HepG2 (cell line): ENCODE data around the gene SSC5D. TPM values are rescaled to one million over a fixed set of nuclear protein-coding genes. Genes with fewer than 3 reads are reported as not detected.

ENCODE experiments used
- ARID5B ChIP-seq: IDR thresholded peaks from 2 replicates; pipeline ENCODE4 v1.4.0; 2020; ENCODE audit warnings: mild to moderate bottlenecking, missing genetic modification reagents
- CCAR2 ChIP-seq: fragments of 200-400 bp; formaldehyde crosslinking; optimal IDR thresholded peaks from 2 replicates; pipeline ENCODE3; 2018; ENCODE audit warnings: low read depth, mild to moderate bottlenecking, low read length, moderate library complexity
- FOXO1 ChIP-seq: sonication (generic); formaldehyde crosslinking; IDR thresholded peaks from 2 replicates; pipeline ENCODE4 v1.4.0; 2020; ENCODE audit warnings: missing genetic modification reagents
- HNF4G ChIP-seq, 2 experiments: sonication (generic) in 1 of 2; formaldehyde crosslinking in 1 of 2; IDR thresholded peaks; 2 replicates each; pipeline versions ENCODE4 v1.4.0 to v1.6.1; 2011 to 2020; ENCODE audit warnings: borderline replicate concordance in 2 of 2, low read depth in 2 of 2, mild to moderate bottlenecking in 2 of 2, low read length in 1 of 2, missing genetic modification reagents in 1 of 2, moderate library complexity in 1 of 2
- ISL2 ChIP-seq: sonication (generic); formaldehyde crosslinking; IDR thresholded peaks from 2 replicates; pipeline ENCODE4 v1.5.0; 2020; ENCODE audit warnings: missing genetic modification reagents
- MED1 ChIP-seq: sonication (generic); formaldehyde crosslinking; IDR thresholded peaks from 2 replicates; pipeline ENCODE4 v1.4.0; 2020; ENCODE audit warnings: missing genetic modification reagents
- PBX3 ChIP-seq: sonication (generic); formaldehyde crosslinking; IDR thresholded peaks from 2 replicates; pipeline ENCODE4 v1.8.1; 2023; ENCODE audit warnings: missing genetic modification reagents, inconsistent platforms, borderline replicate concordance
- POGK ChIP-seq: sonication (generic); formaldehyde crosslinking; conservative IDR thresholded peaks from 2 replicates; pipeline ENCODE4 v1.8.0; 2022; ENCODE audit warnings: mild to moderate bottlenecking, moderate library complexity, missing genetic modification reagents
- RBAK ChIP-seq: sonication (generic); formaldehyde crosslinking; IDR thresholded peaks from 2 replicates; pipeline ENCODE4 v1.5.1; 2020; ENCODE audit warnings: mild to moderate bottlenecking, missing genetic modification reagents
- SP1 ChIP-seq, 2 experiments: fragments of 450-650 bp in 1 of 2; sonication (generic) in 1 of 2; formaldehyde crosslinking in 1 of 2; IDR thresholded peaks; 2 replicates each; pipeline versions ENCODE4 v1.4.0 to v1.6.1; 2016 to 2020; ENCODE audit warnings: missing genetic modification reagents in 1 of 2
- SP4 ChIP-seq: sonication (generic); formaldehyde crosslinking; IDR thresholded peaks from 2 replicates; pipeline ENCODE4 v1.8.1; 2023; ENCODE audit warnings: mild to moderate bottlenecking, missing genetic modification reagents
- ZBTB44 ChIP-seq: sonication (generic); formaldehyde crosslinking; IDR thresholded peaks from 2 replicates; pipeline ENCODE4 v1.4.0; 2020; ENCODE audit warnings: missing genetic modification reagents
- ZNF710 ChIP-seq: sonication (generic); formaldehyde crosslinking; IDR thresholded peaks from 2 replicates; pipeline ENCODE4 v1.5.0; 2020; ENCODE audit warnings: mild to moderate bottlenecking, missing genetic modification reagents, borderline replicate concordance
- polyA plus RNA-seq, 8 experiments: library from polyadenylated mRNA; depleted of rRNA in 3 of 8; stranded (reverse) in 7 of 8; unstranded in 1 of 8; fragments of >200 nt; fragmentation: Illumina TruSeq in 4 of 8; extraction: Trizol in 4 of 8; gene quantifications; 2 replicates each; pipeline versions ENCODE4 v1.2.1 to v1.2.3, GENCODE V29; 2011 to 2016; ENCODE audit warnings: low read depth in 4 of 8, missing spikeins in 1 of 8, mixed read lengths in 1 of 8; ENCODE audit not compliant: insufficient read depth in 1 of 8
- total RNA-seq, 5 experiments: library from RNA; depleted of rRNA; stranded (reverse); fragments of >200 nt; fragmentation: Illumina TruSeq; extraction: Trizol; gene quantifications; 2 replicates each; pipeline ENCODE4 v1.2.3, GENCODE V29; 2016; ENCODE audit warnings: low read depth in 1 of 5

Gene SSC5D
- total and polyA plus RNA-seq, 2 of the 13 experiments (the other 11 are each of a cell fraction or from before 2014, with no cell fraction given), result not detected

- TF ChIP-seq SP1 (IDR thresholded peaks at IDR 0.05) (no peak), SP1 (CRISPR knock-in tag; IDR thresholded peaks at IDR 0.05) (no peak), CCAR2 (peak; percentile 26), PBX3 (CRISPR knock-in tag) (no peak), POGK (CRISPR knock-in tag) (peak; percentile 58; the same call in 1 of the 2 replicates), ARID5B (CRISPR knock-in tag) (peak; percentile 91), SP4 (no peak), ZNF710 (CRISPR knock-in tag) (peak; percentile 99), RBAK (CRISPR knock-in tag) (no peak), MED1 (CRISPR knock-in tag) (peak; percentile 53; the same call in 1 of the 2 replicates), HNF4G (IDR thresholded peaks at IDR 0.05; ENCODE audit: borderline replicate concordance, low read depth, low read length) (no peak; the same call in 1 of the 2 replicates), HNF4G (CRISPR knock-in tag; IDR thresholded peaks at IDR 0.05; ENCODE audit: borderline replicate concordance, low read depth) (peak; percentile 49; the same call in 1 of the 2 replicates), ZBTB44 (CRISPR knock-in tag) (no peak), FOXO1 (peak; percentile 56; the same call in 1 of the 2 replicates), ISL2 (CRISPR knock-in tag) (0 out of 2 replicates have a peak, but pooled peaks have one; percentile 37)
These were observed 65.3 kb downstream of the SSC5D start (continued) for GRCh38 chr19:55553217-55554182.
